Lung (tissue), 12 donors: Measurements from ENCODE around the gene TMEM165. TPM values are rescaled to one million over a fixed set of nuclear protein-coding genes. Genes with fewer than 3 reads are reported as not detected.

Source experiments
- ATAC-seq: fragments of 200-7000 bp; cut with Tn5 transposase; one replicate; pipeline ENCODE4 v1.9.1; 2020; ENCODE audit warnings: moderate number of reproducible peaks; ENCODE audit not compliant: insufficient read depth, low FRiP score
- DNase-seq, 3 donors: peaks; one replicate each; pipeline ENCODE4 v3.0.0-alpha.2; 2013 to 2017
- H3K27ac ChIP-seq, 2 donors: one replicate each; pipeline ENCODE4 v1.5.1; 2013; ENCODE audit warnings: mild to moderate bottlenecking in 2 of 2, moderate library complexity in 2 of 2, control low read depth in 1 of 2, inconsistent platforms in 1 of 2, low read depth in 1 of 2, low read length in 1 of 2
- H3K27me3 ChIP-seq, 3 donors: one replicate each; pipeline ENCODE4 v1.5.1; 2013; ENCODE audit warnings: low read length in 2 of 3; ENCODE audit not compliant: control insufficient read depth in 3 of 3, insufficient read depth in 3 of 3
- H3K36me3 ChIP-seq, 4 donors: one replicate each; pipeline ENCODE4 v1.5.1; 2013; ENCODE audit warnings: low read length in 4 of 4, mild to moderate bottlenecking in 1 of 4, moderate library complexity in 1 of 4; ENCODE audit not compliant: control insufficient read depth in 4 of 4, insufficient read depth in 4 of 4
- H3K4me1 ChIP-seq, 5 donors: one replicate each; pipeline ENCODE4 v1.5.1; 2013; ENCODE audit warnings: low read length in 5 of 5, mild to moderate bottlenecking in 2 of 5, moderate library complexity in 1 of 5; ENCODE audit not compliant: control insufficient read depth in 5 of 5, insufficient read depth in 5 of 5
- H3K4me3 ChIP-seq: one replicate; pipeline ENCODE4 v1.5.1; 2013; ENCODE audit warnings: mild to moderate bottlenecking, control low read depth, moderate library complexity
- H3K9ac ChIP-seq, 2 donors: one replicate each; pipeline ENCODE4 v1.5.1; 2013; ENCODE audit warnings: low read length in 2 of 2, control low read depth in 1 of 2; ENCODE audit not compliant: insufficient read depth in 1 of 2
- H3K9me3 ChIP-seq, 4 donors: one replicate each; pipeline ENCODE4 v1.5.1; 2013; ENCODE audit warnings: low read length in 3 of 4, mild to moderate bottlenecking in 1 of 4, moderate library complexity in 1 of 4; ENCODE audit not compliant: control insufficient read depth in 4 of 4, insufficient read depth in 3 of 4
- CTCF ChIP-seq: IDR thresholded peaks from 2 replicates; pipeline ENCODE4 v1.5.1; 2012; ENCODE audit warnings: mild to moderate bottlenecking; ENCODE audit errors: control extremely low read depth, extremely low read depth
- WGBS, 2 donors: extraction: QIAGEN DNeasy Blood & Tissue Kit; methylation state at CpG; one replicate each; pipeline ENCODE4 v1.1.7; 2013; 5-methylcytosine and 5-hydroxymethylcytosine counted together
- polyA plus RNA-seq, 2 donors: library from polyadenylated mRNA; stranded (reverse); fragments of 200-250 nt; gene quantifications; one replicate each; pipeline ENCODE4 v1.2.1, GENCODE V29; 2013
- total RNA-seq, 2 donors: library from RNA; depleted of rRNA in 1 of 2; stranded (reverse); fragments of >200 nt in 1 of 2; gene quantifications; one replicate each; pipeline ENCODE4 v1.2.1, GENCODE V29; 2014 to 2021
- donor health status: control.
- donor health status: control.
- donor health status: Bipolar disorder and iron deficiency.
- donor health status: healthy.
- donor health status: DM: yes; HTN: yes; CAD: no.

TMEM165 gene
- total and polyA plus RNA-seq, 4 donors = 152 to 184 (median 178) TPM

- Histone ChIP-seq H3K9me3 (no peaks in the 10 kb centered on the region), H3K9ac (no peak overlapping the region), H3K4me1 (no peaks in the 10 kb centered on the region), H3K27me3 (no peaks in the 10 kb centered on the region), H3K27ac (no peak overlapping the region), H3K4me3 (no peak overlapping the region), H3K36me3 (peaks cover 9 to 40% (median 18%) of the 10 kb centered on the region in 4 donors)
- whole genome bisulfite sequencing, 2 donors = 35 to 66% methylated on average over 1 of the region's 1 CpG
- no peak for DNase-seq
- ATAC-seq = no peak
- no peak for TF ChIP-seq CTCF
These were observed 46.8 kb downstream of the TMEM165 start for GRCh38 chr4:55442541-55442940.

GRCh38 chr4:55444827-55445226, 49.1 kb downstream of the TMEM165 start:
- H3K9me3 ChIP-seq = no peaks in the 10 kb centered on the region
- ATAC-seq (no peak), DNase-seq (peak in 2 of 3 donors; percentile 13 to 26)
- WGBS, 2 donors = 42 to 74% methylated on average over 2 of the region's 2 CpGs
- peaks cover 0 to 6% (median 0%) of the 10 kb centered on the region in 5 donors for H3K4me1 ChIP-seq
- H3K27me3 ChIP-seq = no peaks in the 10 kb centered on the region
- TF ChIP-seq CTCF = no peak
- no peak overlapping the region for H3K27ac ChIP-seq
- H3K4me3 ChIP-seq = no peak overlapping the region
- no peak overlapping the region for H3K9ac ChIP-seq
- peaks cover 10 to 40% (median 15%) of the 10 kb centered on the region in 4 donors for H3K36me3 ChIP-seq

- 91 to 94% methylated on average over 2 of the region's 2 CpGs for WGBS, 2 donors
- Histone ChIP-seq H3K9me3 (no peaks in the 10 kb centered on the region), H3K4me1 (peaks cover 0 to 6% (median 0%) of the 10 kb centered on the region in 5 donors), H3K27me3 (no peaks in the 10 kb centered on the region), H3K36me3 (peaks cover 13 to 45% (median 15%) of the 10 kb centered on the region in 4 donors), H3K27ac (no peak overlapping the region), H3K9ac (no peak overlapping the region), H3K4me3 (no peak overlapping the region)
- DNase-seq (no peak), ATAC-seq (no peak)
- no peak for TF ChIP-seq CTCF
These were observed 50.3 kb downstream of the TMEM165 start for GRCh38 chr4:55445921-55446577.

- Histone ChIP-seq H3K36me3 (peaks cover 11 to 49% (median 14%) of the 10 kb centered on the region in 4 donors), H3K9me3 (no peaks in the 10 kb centered on the region)
- no peak for ATAC-seq
These were observed 50.8 kb downstream of the TMEM165 start for GRCh38 chr4:55446578-55446922.

More at GRCh38 chr4:55446578-55446922, 50.8 kb downstream of the TMEM165 start:
- Histone ChIP-seq H3K9ac (no peak overlapping the region), H3K27me3 (no peaks in the 10 kb centered on the region), H3K27ac (no peak overlapping the region), H3K4me1 (peaks cover 0 to 6% (median 0%) of the 10 kb centered on the region in 5 donors), H3K4me3 (no peak overlapping the region)
- no peak for DNase-seq
- no peak for TF ChIP-seq CTCF
- 95 to 99% methylated on average over 1 of the region's 1 CpG for WGBS, 2 donors
